ENCODE data around the gene NAV2. TPM values are rescaled to one million over a fixed set of nuclear protein-coding genes. Genes with fewer than 3 reads are reported as not detected.

NAV2 gene
- total RNA-seq, 1 donor from 2014 or later: 31.4 TPM

GRCh38 chr11:20016526-20016925 lies 303.9 kb downstream of the NAV2 start:
- H3K36me3 Mint-ChIP-seq (ENCODE audit: unreplicated experiment): peaks cover 6% of the 10 kb centered on the region
- DNase-seq (ENCODE audit: extremely low spot score, unreplicated experiment): no peak
- H3K9me3 Mint-ChIP-seq (ENCODE audit: unreplicated experiment): no peaks in the 10 kb centered on the region
- no peak for TF ChIP-seq CTCF (IDR thresholded peaks at IDR 0.05)
- H3K27ac Mint-ChIP-seq (ENCODE audit: unreplicated experiment): no peak overlapping the region
- no peaks in the 10 kb centered on the region for H3K27me3 Mint-ChIP-seq (ENCODE audit: unreplicated experiment)
- H3K4me1 Mint-ChIP-seq (ENCODE audit: unreplicated experiment): peaks cover 23% of the 10 kb centered on the region
- no peak overlapping the region for H3K4me3 Mint-ChIP-seq (ENCODE audit: unreplicated experiment)

- no peak overlapping the region for H3K27ac Mint-ChIP-seq (ENCODE audit: unreplicated experiment)
- TF ChIP-seq CTCF (IDR thresholded peaks at IDR 0.05): no peak
- peaks cover 6% of the 10 kb centered on the region for H3K36me3 Mint-ChIP-seq (ENCODE audit: unreplicated experiment)
- H3K4me1 Mint-ChIP-seq (ENCODE audit: unreplicated experiment): peaks cover 23% of the 10 kb centered on the region
- H3K4me3 Mint-ChIP-seq (ENCODE audit: unreplicated experiment): no peak overlapping the region
- DNase-seq (ENCODE audit: extremely low spot score, unreplicated experiment): no peak
- no peaks in the 10 kb centered on the region for H3K27me3 Mint-ChIP-seq (ENCODE audit: unreplicated experiment)
- H3K9me3 Mint-ChIP-seq (ENCODE audit: unreplicated experiment): no peaks in the 10 kb centered on the region
Observed at GRCh38 chr11:20017320-20017719, 304.7 kb downstream of the NAV2 start.

- no peak overlapping the region for H3K4me3 Mint-ChIP-seq (ENCODE audit: unreplicated experiment)
Observed at GRCh38 chr11:20020198-20020597, 307.6 kb downstream of the NAV2 start.

GRCh38 chr11:20020716-20021115 lies 308.1 kb downstream of the NAV2 start:
- H3K36me3 Mint-ChIP-seq (ENCODE audit: unreplicated experiment): peaks cover 6% of the 10 kb centered on the region
- H3K4me1 Mint-ChIP-seq (ENCODE audit: unreplicated experiment): peaks cover 31% of the 10 kb centered on the region
- H3K9me3 Mint-ChIP-seq (ENCODE audit: unreplicated experiment): no peaks in the 10 kb centered on the region
- no peaks in the 10 kb centered on the region for H3K27me3 Mint-ChIP-seq (ENCODE audit: unreplicated experiment)
- TF ChIP-seq CTCF (IDR thresholded peaks at IDR 0.05): no peak
- no peak overlapping the region for H3K4me3 Mint-ChIP-seq (ENCODE audit: unreplicated experiment)
- DNase-seq (ENCODE audit: extremely low spot score, unreplicated experiment): no peak
- H3K27ac Mint-ChIP-seq (ENCODE audit: unreplicated experiment): no peak overlapping the region

More at GRCh38 chr11:20020198-20020597, 307.6 kb downstream of the NAV2 start:
- H3K9me3 Mint-ChIP-seq (ENCODE audit: unreplicated experiment): no peaks in the 10 kb centered on the region
- H3K27me3 Mint-ChIP-seq (ENCODE audit: unreplicated experiment): no peaks in the 10 kb centered on the region
- H3K27ac Mint-ChIP-seq (ENCODE audit: unreplicated experiment): no peak overlapping the region
- peaks cover 6% of the 10 kb centered on the region for H3K36me3 Mint-ChIP-seq (ENCODE audit: unreplicated experiment)
- no peak for TF ChIP-seq CTCF (IDR thresholded peaks at IDR 0.05)
- no peak for DNase-seq (ENCODE audit: extremely low spot score, unreplicated experiment)
- peaks cover 29% of the 10 kb centered on the region for H3K4me1 Mint-ChIP-seq (ENCODE audit: unreplicated experiment)

- H3K4me3 Mint-ChIP-seq (ENCODE audit: unreplicated experiment): no peak overlapping the region
- H3K9me3 Mint-ChIP-seq (ENCODE audit: unreplicated experiment): no peaks in the 10 kb centered on the region
- H3K4me1 Mint-ChIP-seq (ENCODE audit: unreplicated experiment): peaks cover 33% of the 10 kb centered on the region
Observed at GRCh38 chr11:20021212-20021611, 308.6 kb downstream of the NAV2 start.

More at GRCh38 chr11:20021212-20021611, 308.6 kb downstream of the NAV2 start:
- Mint-ChIP-seq H3K36me3 (ENCODE audit: unreplicated experiment) (peaks cover 6% of the 10 kb centered on the region), H3K27ac (ENCODE audit: unreplicated experiment) (no peak overlapping the region), H3K27me3 (ENCODE audit: unreplicated experiment) (no peaks in the 10 kb centered on the region)
- DNase-seq (ENCODE audit: extremely low spot score, unreplicated experiment): no peak
- TF ChIP-seq CTCF (IDR thresholded peaks at IDR 0.05): no peak

All from osteocyte (in vitro differentiated cells).